GM12875 (cell line): ENCODE results near the gene GPR39.

Experiments used
- H3K4me3 ChIP-seq: one replicate; pipeline ENCODE4 v1.5.1; 2011; ENCODE audit warnings: low read depth, low read length, control low read depth
- TF ChIP-seq, protein P1 (sequence below): IDR thresholded peaks from 2 replicates; pipeline ENCODE4 v1.5.1; 2011; ENCODE audit warnings: low read depth, mild to moderate bottlenecking, control low read depth, inconsistent platforms, low read length, moderate library complexity, borderline replicate concordance; ENCODE audit not compliant: insufficient read depth

GPR39 gene

DNA sequence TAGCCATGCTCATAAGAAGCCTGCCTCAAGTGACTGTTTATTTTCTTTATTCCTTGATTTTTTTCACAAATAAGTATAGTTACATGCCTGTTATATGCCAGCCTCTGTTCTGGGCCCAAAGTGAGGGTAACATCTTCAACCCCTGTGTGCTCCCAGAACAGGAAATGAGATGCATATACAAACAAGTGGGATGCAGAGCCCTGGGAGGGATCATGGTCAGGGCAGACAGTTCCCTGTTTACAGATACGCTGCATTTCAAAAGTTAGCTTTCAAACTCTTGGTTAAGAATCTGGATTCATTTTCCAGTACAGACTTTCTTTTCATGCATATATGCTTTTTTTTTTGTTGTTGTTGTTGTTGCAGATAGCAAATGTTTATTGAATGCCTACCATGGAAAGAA is 24.4 kb downstream of the GPR39 start:
- no peak overlapping the region for H3K4me3 ChIP-seq

DNA sequence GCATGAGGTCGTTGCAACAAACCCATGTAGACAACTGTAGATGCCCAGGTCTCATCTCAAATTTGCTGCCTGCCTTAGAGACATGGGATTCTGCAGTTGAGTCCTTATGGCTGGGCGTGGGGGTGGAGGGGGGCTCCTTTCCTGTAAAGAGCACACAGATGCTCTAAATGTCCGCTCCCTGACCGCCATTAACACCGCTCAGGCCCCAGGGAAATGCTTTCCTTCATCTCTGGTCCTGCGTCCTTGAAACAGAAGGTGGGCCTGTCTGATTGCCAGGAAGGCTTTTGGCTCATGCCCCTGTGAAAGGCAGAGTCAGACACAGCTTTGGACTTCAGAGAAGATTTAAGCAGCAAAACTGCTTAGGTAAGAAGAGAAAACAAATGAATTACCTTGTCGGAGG is 25.7 kb downstream of the GPR39 start:
- TF ChIP-seq, protein P1, sequence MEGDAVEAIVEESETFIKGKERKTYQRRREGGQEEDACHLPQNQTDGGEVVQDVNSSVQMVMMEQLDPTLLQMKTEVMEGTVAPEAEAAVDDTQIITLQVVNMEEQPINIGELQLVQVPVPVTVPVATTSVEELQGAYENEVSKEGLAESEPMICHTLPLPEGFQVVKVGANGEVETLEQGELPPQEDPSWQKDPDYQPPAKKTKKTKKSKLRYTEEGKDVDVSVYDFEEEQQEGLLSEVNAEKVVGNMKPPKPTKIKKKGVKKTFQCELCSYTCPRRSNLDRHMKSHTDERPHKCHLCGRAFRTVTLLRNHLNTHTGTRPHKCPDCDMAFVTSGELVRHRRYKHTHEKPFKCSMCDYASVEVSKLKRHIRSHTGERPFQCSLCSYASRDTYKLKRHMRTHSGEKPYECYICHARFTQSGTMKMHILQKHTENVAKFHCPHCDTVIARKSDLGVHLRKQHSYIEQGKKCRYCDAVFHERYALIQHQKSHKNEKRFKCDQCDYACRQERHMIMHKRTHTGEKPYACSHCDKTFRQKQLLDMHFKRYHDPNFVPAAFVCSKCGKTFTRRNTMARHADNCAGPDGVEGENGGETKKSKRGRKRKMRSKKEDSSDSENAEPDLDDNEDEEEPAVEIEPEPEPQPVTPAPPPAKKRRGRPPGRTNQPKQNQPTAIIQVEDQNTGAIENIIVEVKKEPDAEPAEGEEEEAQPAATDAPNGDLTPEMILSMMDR, result no peak

More for the DNA sequence above, 24.4 kb downstream of the GPR39 start:
- TF ChIP-seq, protein P1, result no peak

DNA sequence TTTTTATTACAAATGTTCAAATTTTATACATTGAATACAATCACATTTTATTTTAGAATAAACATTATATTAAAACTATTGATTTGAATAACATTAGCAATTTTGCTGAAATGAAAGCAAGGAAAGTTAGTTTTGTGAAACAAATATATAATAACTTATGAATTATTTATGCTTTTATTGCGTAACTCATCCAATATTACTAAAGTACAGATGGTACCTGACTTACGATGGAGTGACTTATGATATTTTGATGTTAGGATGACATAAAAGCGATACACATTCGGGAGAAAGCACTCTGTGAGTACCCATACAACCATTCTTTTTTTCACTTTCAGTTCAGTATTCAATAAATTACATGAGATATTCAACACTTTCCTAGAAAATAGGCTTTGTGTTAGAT is 26.5 kb downstream of the GPR39 start:
- TF ChIP-seq, protein P1, result no peak
- no peak overlapping the region for H3K4me3 ChIP-seq

More for the DNA sequence above, 25.7 kb downstream of the GPR39 start:
- H3K4me3 ChIP-seq, result no peak overlapping the region

DNA sequence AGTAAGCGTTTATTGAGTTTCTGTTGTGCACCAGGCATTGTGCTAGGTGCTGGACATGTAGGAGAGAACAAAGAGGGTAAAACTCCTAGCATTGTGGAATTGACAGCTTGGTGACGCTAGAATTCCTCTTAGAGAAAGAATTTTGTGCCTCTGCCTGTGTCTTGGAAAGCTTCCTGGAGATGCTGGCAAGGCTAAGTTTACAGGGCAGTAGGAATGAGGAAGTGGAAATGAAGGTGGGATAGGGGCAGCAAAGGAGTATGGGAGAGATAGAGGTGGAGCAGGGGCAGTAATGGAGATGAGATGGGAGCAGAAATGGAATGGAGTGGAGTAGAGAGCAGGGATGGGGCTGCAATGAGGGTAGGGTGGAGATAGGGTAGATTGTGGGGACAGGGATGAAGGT is 29.8 kb downstream of the GPR39 start:
- H3K4me3 ChIP-seq, result no peak overlapping the region
- TF ChIP-seq, protein P1, result no peak

DNA sequence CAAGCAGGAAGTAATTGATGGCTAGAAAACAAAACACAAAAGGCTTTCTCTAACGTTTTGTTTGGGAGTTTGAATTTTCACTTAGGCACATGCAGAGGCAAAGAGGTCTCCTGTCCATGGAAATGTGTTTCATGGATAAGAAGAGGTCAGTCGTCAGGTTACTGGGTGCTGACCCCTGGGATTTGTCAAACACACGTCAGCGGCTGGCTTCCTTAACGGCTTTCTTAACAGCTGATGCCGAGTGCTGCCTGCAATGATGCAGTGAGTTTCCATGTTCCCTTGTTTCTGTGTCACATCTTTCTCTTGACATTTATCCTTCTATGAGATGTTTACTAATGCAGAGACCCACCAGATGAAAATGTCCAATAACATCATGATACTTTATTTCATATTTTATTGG is 31.7 kb downstream of the GPR39 start:
- TF ChIP-seq, protein P1, result no peak
- H3K4me3 ChIP-seq, result no peak overlapping the region

DNA sequence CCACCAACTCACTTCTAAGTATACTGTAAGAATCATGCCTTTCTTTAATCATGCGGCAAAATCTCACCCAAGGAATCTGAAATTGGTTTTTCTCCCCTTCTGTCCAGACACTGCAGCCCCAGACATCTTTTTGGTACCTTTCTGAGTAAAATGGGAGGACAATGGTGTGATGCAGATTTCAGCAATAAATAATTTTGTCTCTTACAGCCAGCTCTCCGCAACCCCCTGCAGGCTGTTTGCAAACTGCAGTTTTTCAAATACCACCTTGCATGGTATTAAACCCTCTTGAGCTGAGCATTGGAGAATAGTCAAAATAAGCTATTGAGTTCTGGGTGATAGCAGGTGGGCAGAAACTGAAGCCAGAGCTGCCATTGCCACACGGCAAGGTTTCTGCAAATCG is 32.2 kb downstream of the GPR39 start:
- TF ChIP-seq, protein P1, result 0 out of 2 replicates have a peak, but pooled peaks have one; percentile 23
- H3K4me3 ChIP-seq, result no peak overlapping the region

DNA sequence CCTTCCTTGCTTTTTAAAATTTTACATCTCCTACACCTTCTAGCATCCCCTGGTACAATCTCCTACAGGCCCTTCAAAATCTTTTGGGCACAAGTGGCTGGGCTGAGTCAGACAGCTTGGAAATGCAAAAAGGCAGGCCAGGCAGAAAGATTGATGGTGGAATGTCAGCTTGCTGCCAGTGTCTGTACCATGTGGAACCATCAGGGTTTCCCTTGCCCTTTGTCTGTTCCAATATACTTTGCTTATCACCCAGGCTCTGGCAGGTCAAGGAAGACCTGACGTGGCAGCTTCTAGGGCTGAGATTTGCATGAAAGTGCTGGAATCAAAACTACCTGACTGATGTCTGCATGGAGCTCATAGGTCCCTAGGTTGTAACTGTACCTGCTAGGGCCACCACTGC is 33.3 kb downstream of the GPR39 start:
- no peak overlapping the region for H3K4me3 ChIP-seq
- TF ChIP-seq, protein P1, result no peak
